B cell (primary cell): Measurements from ENCODE around the gene TRPV4. TPM values are rescaled to one million over a fixed set of nuclear protein-coding genes. Genes with fewer than 3 reads are reported as not detected.

ENCODE experiments used
- ATAC-seq: fragments of 200-7000 bp; cut with Tn5 transposase; one replicate; pipeline ENCODE4 v1.10.0; 2021; ENCODE audit warnings: low read depth, mild to moderate bottlenecking, moderate number of reproducible peaks, moderate library complexity
- CTCF ChIA-PET: fragments of 350-600 bp; sonication (Branson Sonifier 250); formaldehyde crosslinking; loops from one replicate; lab custom pipeline; 2021; ENCODE audit warnings: antibody characterized with exemption, inconsistent platforms; lab: Charles Lee
- POLR2A ChIA-PET: fragments of 350-600 bp; sonication (Branson Sonifier 250); formaldehyde crosslinking; loops from one replicate; lab custom pipeline; 2021; ENCODE audit warnings: antibody characterized with exemption; lab: Charles Lee
- DNase-seq: peaks from one replicate; pipeline ENCODE4 v3.0.0; 2013
- H2AFZ ChIP-seq: 2 replicates; pipeline ENCODE4 v1.6.1; 2012; ENCODE audit warnings: mild to moderate bottlenecking, low read depth, low read length; ENCODE audit not compliant: insufficient read depth, poor library complexity, severe bottlenecking
- H3K27ac ChIP-seq, 2 donors: 1 replicate in 1 of 2; 2 replicates in 1 of 2; pipeline ENCODE4 v1.5.1; 2012 to 2013; ENCODE audit warnings: low read length in 2 of 2, mild to moderate bottlenecking in 2 of 2, moderate library complexity in 1 of 2
- H3K27me3 ChIP-seq, 4 experiments: fragments of 200-600 bp in 1 of 4; sonication (generic) in 1 of 4; replicated peaks in 1 of 4; 1 replicate in 2 of 4; 2 replicates in 2 of 4; pipeline versions ENCODE4 v1.6.1 to v1.7.0; 2013 to 2016; ENCODE audit warnings: low read length in 3 of 4, mild to moderate bottlenecking in 2 of 4, mixed read lengths in 1 of 4, moderate library complexity in 1 of 4; ENCODE audit not compliant: insufficient read depth in 4 of 4, control insufficient read depth in 3 of 4; ENCODE audit errors: control extremely low read depth in 1 of 4
- H3K36me3 ChIP-seq, 2 experiments: replicated peaks in 1 of 2; 1 replicate in 1 of 2; 2 replicates in 1 of 2; pipeline versions ENCODE4 v1.6.1 to v1.7.1; 2013; ENCODE audit warnings: low read length in 1 of 2; ENCODE audit not compliant: insufficient read depth in 2 of 2, control insufficient read depth in 1 of 2; ENCODE audit errors: control extremely low read depth in 1 of 2, extremely low read depth in 1 of 2
- H3K4me1 ChIP-seq, 2 donors: fragments of 200-600 bp in 1 of 2; sonication (generic) in 1 of 2; 1 replicate in 1 of 2; 2 replicates in 1 of 2; pipeline versions ENCODE4 v1.5.1 to v1.6.1; 2013 to 2017; ENCODE audit warnings: low read length in 2 of 2; ENCODE audit not compliant: control insufficient read depth in 2 of 2, insufficient read depth in 2 of 2
- H3K4me2 ChIP-seq: replicated peaks from 2 replicates; pipeline ENCODE3; 2012; ENCODE audit warnings: mild to moderate bottlenecking, low read depth, low read length; ENCODE audit not compliant: poor library complexity, severe bottlenecking
- H3K4me3 ChIP-seq, 5 experiments: fragments of 200-600 bp in 1 of 5; sonication (generic) in 1 of 5; 1 replicate in 3 of 5; 2 replicates in 2 of 5; pipeline versions ENCODE4 v1.5.1 to v1.7.0; 2011 to 2016; ENCODE audit warnings: low read length in 4 of 5, mild to moderate bottlenecking in 4 of 5, low read depth in 2 of 5, control low read depth in 1 of 5, moderate library complexity in 1 of 5; ENCODE audit not compliant: insufficient read depth in 1 of 5; ENCODE audit errors: control extremely low read depth in 1 of 5, extremely low read depth in 1 of 5
- H3K79me2 ChIP-seq: fragments of 200-600 bp; sonication (generic); one replicate; pipeline ENCODE4 v1.6.0; 2016; ENCODE audit warnings: low read length; ENCODE audit not compliant: control insufficient read depth, insufficient read depth
- H3K9ac ChIP-seq: fragments of 200-600 bp; sonication (generic); 2 replicates; pipeline ENCODE4 v1.6.1; 2017; ENCODE audit warnings: mild to moderate bottlenecking, low read length, moderate library complexity
- H3K9me3 ChIP-seq, 3 donors: one replicate each; pipeline versions ENCODE4 v1.6.1 to v1.7.1; 2013; ENCODE audit warnings: low read length in 2 of 3; ENCODE audit not compliant: control insufficient read depth in 2 of 3, insufficient read depth in 1 of 3; ENCODE audit errors: control extremely low read depth in 1 of 3
- H4K20me1 ChIP-seq: 2 replicates; pipeline ENCODE4 v1.6.0; 2012; ENCODE audit warnings: mild to moderate bottlenecking, low read length; ENCODE audit not compliant: insufficient read depth, control insufficient read depth, poor library complexity, severe bottlenecking
- H3K27ac Mint-ChIP-seq: one replicate; pipeline ENCODE4 v1.8.0; 2021; ENCODE audit warnings: mixed read lengths
- H3K27me3 Mint-ChIP-seq: one replicate; pipeline ENCODE4 v1.8.0; 2021; ENCODE audit warnings: mixed read lengths
- H3K4me1 Mint-ChIP-seq: one replicate; pipeline ENCODE4 v1.8.0; 2021; ENCODE audit warnings: mixed read lengths
- H3K4me3 Mint-ChIP-seq: one replicate; pipeline ENCODE4 v1.8.0; 2021; ENCODE audit warnings: mixed read lengths
- H3K9me3 Mint-ChIP-seq: one replicate; pipeline ENCODE4 v1.8.0; 2022; ENCODE audit warnings: mixed read lengths; ENCODE audit not compliant: insufficient read depth
- EZH2 ChIP-seq: IDR thresholded peaks from 2 replicates; pipeline ENCODE4 v1.6.1; 2012; ENCODE audit warnings: borderline replicate concordance, low read depth, mild to moderate bottlenecking, moderate library complexity, low read length; ENCODE audit not compliant: insufficient read depth, poor library complexity, severe bottlenecking
- WGBS: methylation state at CpG from one replicate; pipeline ENCODE4 v1.1.5; 2013; ENCODE audit warnings: missing lambda C conversion rate; ENCODE audit not compliant: insufficient coverage; 5-methylcytosine and 5-hydroxymethylcytosine counted together
- intact Hi-C: fragments of 100-400 bp; cut with micrococcal nuclease; formaldehyde crosslinking; loops from one replicate; pipeline ENCODE4 v1.10.0; 2022
- polyA plus RNA-seq: library from polyadenylated mRNA; depleted of rRNA; stranded (reverse); fragments of >200 nt; gene quantifications from 2 replicates; pipeline ENCODE4 v1.2.3, GENCODE V29; 2012
- total RNA-seq, 2 donors: library from RNA; stranded (reverse); fragments of 120-200 nt in 1 of 2; gene quantifications; 1 replicate in 1 of 2; 2 replicates in 1 of 2; pipeline versions ENCODE4 v1.2.3 to v1.2.4, GENCODE V29; 2013 to 2022
- TF ChIP-seq, protein P1 (sequence below): fragments of 200-600 bp; IDR thresholded peaks from one replicate; pipeline ENCODE4 v1.8.0; 2022; ENCODE audit warnings: antibody characterized with exemption, mild to moderate bottlenecking

TRPV4 gene
- total and polyA plus RNA-seq, 2 donors (not counting 1 experiment from before 2014, with no cell fraction given) = not detected

DNA sequence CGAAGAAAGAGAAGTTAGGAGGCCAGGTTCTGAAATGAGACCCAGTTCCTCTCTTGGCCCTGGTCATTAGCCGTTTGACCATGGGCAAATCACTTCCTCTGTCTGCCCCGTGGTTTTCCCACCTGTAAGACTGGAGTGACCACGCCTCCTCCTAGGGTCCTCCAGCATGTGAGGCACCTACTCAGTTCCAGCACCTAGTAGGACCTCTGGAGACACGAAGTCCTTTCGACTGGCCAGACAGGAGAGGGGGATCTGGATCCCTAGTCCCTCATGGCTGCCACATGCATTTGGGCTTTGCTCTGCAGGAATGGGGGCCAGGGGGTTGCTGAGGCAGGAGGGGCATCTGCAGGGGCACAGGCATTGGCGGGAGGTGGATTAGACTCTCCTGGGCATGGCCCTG is 16.3 kb downstream of the TRPV4 start:
- ATAC-seq (no peak), DNase-seq (no peak)
- H3K4me1 ChIP-seq = no peaks in the 10 kb centered on the region
- no peaks in the 10 kb centered on the region for H3K79me2 ChIP-seq
- H3K36me3 ChIP-seq = no peaks in the 10 kb centered on the region
- H2AFZ ChIP-seq = no peak overlapping the region
- CTCF ChIA-PET = no interaction called here
- no peak overlapping the region for H3K4me3 ChIP-seq
- POLR2A ChIA-PET = no interaction called here
- H3K9ac ChIP-seq = no peak overlapping the region
- H3K4me2 ChIP-seq = no peak overlapping the region
- no peaks in the 10 kb centered on the region for H3K9me3 Mint-ChIP-seq
- 60% methylated on average over 7 of the region's 7 CpGs for WGBS
- H3K4me3 Mint-ChIP-seq = no peak overlapping the region
- TF ChIP-seq, protein P1, sequence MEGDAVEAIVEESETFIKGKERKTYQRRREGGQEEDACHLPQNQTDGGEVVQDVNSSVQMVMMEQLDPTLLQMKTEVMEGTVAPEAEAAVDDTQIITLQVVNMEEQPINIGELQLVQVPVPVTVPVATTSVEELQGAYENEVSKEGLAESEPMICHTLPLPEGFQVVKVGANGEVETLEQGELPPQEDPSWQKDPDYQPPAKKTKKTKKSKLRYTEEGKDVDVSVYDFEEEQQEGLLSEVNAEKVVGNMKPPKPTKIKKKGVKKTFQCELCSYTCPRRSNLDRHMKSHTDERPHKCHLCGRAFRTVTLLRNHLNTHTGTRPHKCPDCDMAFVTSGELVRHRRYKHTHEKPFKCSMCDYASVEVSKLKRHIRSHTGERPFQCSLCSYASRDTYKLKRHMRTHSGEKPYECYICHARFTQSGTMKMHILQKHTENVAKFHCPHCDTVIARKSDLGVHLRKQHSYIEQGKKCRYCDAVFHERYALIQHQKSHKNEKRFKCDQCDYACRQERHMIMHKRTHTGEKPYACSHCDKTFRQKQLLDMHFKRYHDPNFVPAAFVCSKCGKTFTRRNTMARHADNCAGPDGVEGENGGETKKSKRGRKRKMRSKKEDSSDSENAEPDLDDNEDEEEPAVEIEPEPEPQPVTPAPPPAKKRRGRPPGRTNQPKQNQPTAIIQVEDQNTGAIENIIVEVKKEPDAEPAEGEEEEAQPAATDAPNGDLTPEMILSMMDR = no peak
- TF ChIP-seq EZH2 = no peak
- H3K27ac ChIP-seq = no peak overlapping the region
- no peak overlapping the region for H3K27ac Mint-ChIP-seq
- no peaks in the 10 kb centered on the region for H4K20me1 ChIP-seq
- intact Hi-C loops = no loop called here
- no peaks in the 10 kb centered on the region for H3K4me1 Mint-ChIP-seq
- peaks cover 0 to 10% (median 0%) of the 10 kb centered on the region in 4 experiments for H3K27me3 ChIP-seq
- no peaks in the 10 kb centered on the region for H3K9me3 ChIP-seq
- peaks cover 16% of the 10 kb centered on the region for H3K27me3 Mint-ChIP-seq

DNA sequence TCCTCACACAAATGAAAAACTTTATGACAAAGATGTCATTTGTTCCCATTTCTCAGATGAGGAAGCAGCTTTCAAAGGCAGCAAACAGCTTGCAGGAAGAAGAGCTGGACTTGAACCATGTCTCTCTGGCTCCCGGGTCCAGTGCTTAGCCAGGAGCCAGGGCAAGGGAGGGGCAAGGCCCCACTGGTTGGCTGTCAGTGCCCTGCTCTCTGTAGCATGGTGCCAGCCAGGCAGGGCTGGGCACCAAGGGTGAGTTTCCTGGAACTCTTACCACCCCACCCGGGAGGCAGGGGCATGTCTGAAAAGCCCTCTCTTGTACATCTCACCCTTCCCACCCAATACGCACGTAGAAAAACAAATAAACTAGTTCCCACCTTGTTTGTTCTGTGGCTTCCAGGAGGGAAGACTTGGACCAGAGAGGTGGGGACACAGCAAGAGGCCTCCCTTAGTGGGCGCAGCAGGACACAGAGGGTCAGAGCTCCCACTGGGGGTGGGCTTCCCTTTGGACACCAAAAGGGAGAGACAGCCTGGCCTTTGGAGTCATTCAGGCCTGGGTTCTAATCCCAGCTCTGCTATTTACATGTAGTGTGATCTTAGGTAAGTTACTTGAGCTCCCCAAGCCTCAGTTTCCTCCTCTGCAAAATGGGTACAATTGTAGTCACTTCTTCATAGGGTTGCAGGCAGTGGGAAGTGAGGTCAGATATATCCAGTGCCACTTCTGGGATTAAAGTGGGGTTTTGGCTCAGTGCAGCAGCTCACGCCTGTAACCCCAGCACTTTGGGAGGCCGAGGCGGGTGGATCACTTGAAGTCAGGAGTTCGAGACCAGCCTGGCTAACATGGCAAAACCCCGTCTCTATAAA is 17.2 kb downstream of the TRPV4 start:
- no peaks in the 10 kb centered on the region for H3K9me3 ChIP-seq
- H3K27me3 ChIP-seq = peaks cover 0 to 10% (median 0%) of the 10 kb centered on the region in 4 experiments
- no peak overlapping the region for H3K4me3 Mint-ChIP-seq
- no peak overlapping the region for H3K27ac ChIP-seq
- H3K4me2 ChIP-seq = no peak overlapping the region
- no peak for DNase-seq
- H3K79me2 ChIP-seq = no peaks in the 10 kb centered on the region
- no peak overlapping the region for H3K9ac ChIP-seq
- no peaks in the 10 kb centered on the region for H3K36me3 ChIP-seq
- POLR2A ChIA-PET = no interaction called here
- no peaks in the 10 kb centered on the region for H3K9me3 Mint-ChIP-seq
- H2AFZ ChIP-seq = no peak overlapping the region
- no peak overlapping the region for H3K27ac Mint-ChIP-seq
- H3K4me1 ChIP-seq = no peaks in the 10 kb centered on the region
- H3K4me1 Mint-ChIP-seq = no peaks in the 10 kb centered on the region
- CTCF ChIA-PET = no interaction called here
- no peaks in the 10 kb centered on the region for H4K20me1 ChIP-seq
- peaks cover 13% of the 10 kb centered on the region for H3K27me3 Mint-ChIP-seq
- TF ChIP-seq EZH2 = no peak
- TF ChIP-seq, protein P1 = no peak
- no peak overlapping the region for H3K4me3 ChIP-seq
- no peak for ATAC-seq
- intact Hi-C loops = no loop called here
- 94% methylated on average over 7 of the region's 10 CpGs for WGBS
